Mucosa of stomach (tissue), 1 donor: ENCODE measurements around the gene SIN3B.

Source experiments
- H3K27me3 ChIP-seq: one replicate; pipeline ENCODE4 v1.7.0; 2013; ENCODE audit warnings: mild to moderate bottlenecking, low read length; ENCODE audit not compliant: control insufficient read depth, insufficient read depth
- H3K36me3 ChIP-seq: one replicate; pipeline ENCODE4 v1.7.0; 2013; ENCODE audit warnings: low read length; ENCODE audit not compliant: control insufficient read depth, insufficient read depth
- H3K4me1 ChIP-seq: one replicate; pipeline ENCODE4 v1.7.0; 2013; ENCODE audit warnings: mild to moderate bottlenecking, low read length; ENCODE audit not compliant: control insufficient read depth, insufficient read depth
- H3K4me3 ChIP-seq: one replicate; pipeline ENCODE4 v1.7.0; 2013; ENCODE audit warnings: low read length
- H3K9ac ChIP-seq: one replicate; pipeline ENCODE4 v1.7.0; 2013; ENCODE audit warnings: mild to moderate bottlenecking, low read length, moderate library complexity
- H3K9me3 ChIP-seq: one replicate; pipeline ENCODE4 v1.7.0; 2013; ENCODE audit warnings: mild to moderate bottlenecking, low read length, moderate library complexity; ENCODE audit not compliant: control insufficient read depth
- donor health status: Pancreatic carcinoma.

The SIN3B gene

GRCh38 chr19:16875584-16876555, 46.7 kb downstream of the SIN3B start:
- Histone ChIP-seq H3K9me3 (peaks cover 2% of the 10 kb centered on the region), H3K4me1 (peaks cover 16% of the 10 kb centered on the region), H3K9ac (no peak overlapping the region), H3K4me3 (no peak overlapping the region), H3K36me3 (peaks cover 14% of the 10 kb centered on the region), H3K27me3 (no peaks in the 10 kb centered on the region)

- H3K4me1 ChIP-seq, result peaks cover 10% of the 10 kb centered on the region
- H3K36me3 ChIP-seq, result peaks cover 14% of the 10 kb centered on the region
- peaks cover 13% of the 10 kb centered on the region for H3K9me3 ChIP-seq
- no peaks in the 10 kb centered on the region for H3K27me3 ChIP-seq
- H3K9ac ChIP-seq, result no peak overlapping the region
- no peak overlapping the region for H3K4me3 ChIP-seq
Observed at GRCh38 chr19:16876904-16877361, 47.7 kb downstream of the SIN3B start.

DNA sequence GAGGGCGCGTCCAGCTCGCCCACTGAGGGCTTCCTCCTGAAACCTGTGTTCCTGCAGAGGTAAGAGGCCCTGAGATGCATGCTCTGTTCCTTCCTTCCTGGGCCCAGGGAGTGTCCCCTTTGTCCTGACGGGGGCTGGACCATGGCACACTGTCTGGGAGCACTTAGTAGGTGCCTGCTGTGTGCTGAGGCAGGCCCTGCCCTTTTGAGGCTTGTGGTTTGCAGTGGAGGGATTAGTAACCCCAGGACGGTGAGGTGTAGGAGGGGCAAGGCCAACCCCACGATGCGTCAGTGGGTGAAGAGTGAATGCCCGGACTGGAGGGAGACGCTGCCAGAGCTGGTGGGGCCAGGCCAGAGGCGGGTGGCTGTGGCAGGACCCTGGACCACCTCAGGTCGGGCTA, 48.4 kb downstream of the SIN3B start:
- H3K4me3 ChIP-seq, result no peak overlapping the region
- H3K9ac ChIP-seq, result no peak overlapping the region
- peaks cover 19% of the 10 kb centered on the region for H3K9me3 ChIP-seq
- H3K36me3 ChIP-seq, result peaks cover 14% of the 10 kb centered on the region
- H3K27me3 ChIP-seq, result no peaks in the 10 kb centered on the region
- H3K4me1 ChIP-seq, result peaks cover 5% of the 10 kb centered on the region

- no peak overlapping the region for H3K4me3 ChIP-seq
- H3K36me3 ChIP-seq, result peaks cover 14% of the 10 kb centered on the region
- H3K9me3 ChIP-seq, result peaks cover 19% of the 10 kb centered on the region
- H3K27me3 ChIP-seq, result no peaks in the 10 kb centered on the region
- no peaks in the 10 kb centered on the region for H3K4me1 ChIP-seq
- no peak overlapping the region for H3K9ac ChIP-seq
Observed at GRCh38 chr19:16878181-16878965, 49.2 kb downstream of the SIN3B start.

- no peaks in the 10 kb centered on the region for H3K27me3 ChIP-seq
- H3K9ac ChIP-seq, result no peak overlapping the region
- no peak overlapping the region for H3K4me3 ChIP-seq
- H3K9me3 ChIP-seq, result peaks cover 19% of the 10 kb centered on the region
- H3K4me1 ChIP-seq, result no peaks in the 10 kb centered on the region
- H3K36me3 ChIP-seq, result peaks cover 14% of the 10 kb centered on the region
Observed at GRCh38 chr19:16880884-16881554, 51.8 kb downstream of the SIN3B start.

- H3K36me3 ChIP-seq, result peaks cover 7% of the 10 kb centered on the region
- H3K4me3 ChIP-seq, result no peak overlapping the region
- no peaks in the 10 kb centered on the region for H3K27me3 ChIP-seq
- peaks cover 19% of the 10 kb centered on the region for H3K9me3 ChIP-seq
- H3K9ac ChIP-seq, result no peak overlapping the region
- H3K4me1 ChIP-seq, result no peaks in the 10 kb centered on the region
Observed at GRCh38 chr19:16882146-16882545, 52.9 kb downstream of the SIN3B start.

DNA sequence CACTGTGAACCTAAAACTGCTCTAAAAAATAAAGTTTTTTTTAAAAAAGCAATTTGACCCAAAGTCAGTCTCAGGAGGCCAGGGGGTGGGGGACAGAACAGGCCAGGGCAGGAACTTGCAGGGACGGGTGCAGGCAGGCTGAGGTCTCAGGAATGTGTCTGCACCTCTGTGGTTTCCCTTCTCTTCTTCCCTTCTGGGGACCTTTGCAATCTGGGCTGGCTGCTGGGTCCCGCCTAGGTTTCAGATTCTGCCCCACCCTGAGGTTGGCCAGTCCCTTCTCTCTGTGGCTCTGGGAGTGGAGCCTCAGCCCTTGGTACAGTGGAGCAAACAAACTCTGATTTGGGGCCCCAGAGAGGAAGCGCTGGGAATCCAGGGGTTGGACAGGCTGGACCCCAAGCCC, 54.3 kb downstream of the SIN3B start:
- Histone ChIP-seq H3K9me3 (peaks cover 19% of the 10 kb centered on the region), H3K9ac (no peak overlapping the region), H3K27me3 (peaks cover 7% of the 10 kb centered on the region), H3K4me1 (no peaks in the 10 kb centered on the region), H3K36me3 (no peaks in the 10 kb centered on the region), H3K4me3 (no peak overlapping the region)

- Histone ChIP-seq H3K36me3 (no peaks in the 10 kb centered on the region), H3K27me3 (peaks cover 15% of the 10 kb centered on the region), H3K9ac (no peak overlapping the region), H3K4me1 (no peaks in the 10 kb centered on the region), H3K9me3 (peaks cover 19% of the 10 kb centered on the region), H3K4me3 (no peak overlapping the region)
Observed at GRCh38 chr19:16885166-16885565, 56.0 kb downstream of the SIN3B start.

DNA sequence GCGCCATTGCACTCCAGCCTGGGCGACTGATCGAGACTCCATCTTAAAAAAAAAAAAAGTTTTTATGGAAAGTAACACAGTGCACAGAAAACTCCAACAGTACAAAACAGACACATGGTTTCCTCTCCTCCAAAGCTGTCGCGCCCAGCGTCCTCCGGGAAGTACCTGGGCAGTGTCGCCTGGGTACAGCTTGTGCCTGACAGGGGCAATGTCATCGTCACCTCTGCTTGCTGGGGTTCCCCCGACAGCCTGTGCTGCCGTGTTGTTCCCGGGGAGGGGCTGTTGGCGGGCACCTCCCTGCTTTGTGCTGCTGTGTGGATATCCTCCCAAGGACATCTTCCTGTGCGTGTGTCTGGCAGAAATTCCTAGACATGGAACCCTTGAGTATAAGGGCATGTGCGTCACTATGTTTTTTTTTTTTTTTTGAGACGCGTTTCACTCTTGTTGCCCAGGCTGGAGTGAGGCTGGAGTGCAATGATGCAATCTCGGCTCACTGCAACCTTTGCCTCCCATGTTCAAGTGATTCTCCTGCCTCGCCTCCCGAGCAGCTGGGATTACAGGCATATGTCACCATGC, 57.2 kb downstream of the SIN3B start:
- no peaks in the 10 kb centered on the region for H3K4me1 ChIP-seq
- H3K9ac ChIP-seq, result no peak overlapping the region
- H3K36me3 ChIP-seq, result no peaks in the 10 kb centered on the region
- no peak overlapping the region for H3K4me3 ChIP-seq
- H3K27me3 ChIP-seq, result peaks cover 15% of the 10 kb centered on the region
- peaks cover 12% of the 10 kb centered on the region for H3K9me3 ChIP-seq

DNA sequence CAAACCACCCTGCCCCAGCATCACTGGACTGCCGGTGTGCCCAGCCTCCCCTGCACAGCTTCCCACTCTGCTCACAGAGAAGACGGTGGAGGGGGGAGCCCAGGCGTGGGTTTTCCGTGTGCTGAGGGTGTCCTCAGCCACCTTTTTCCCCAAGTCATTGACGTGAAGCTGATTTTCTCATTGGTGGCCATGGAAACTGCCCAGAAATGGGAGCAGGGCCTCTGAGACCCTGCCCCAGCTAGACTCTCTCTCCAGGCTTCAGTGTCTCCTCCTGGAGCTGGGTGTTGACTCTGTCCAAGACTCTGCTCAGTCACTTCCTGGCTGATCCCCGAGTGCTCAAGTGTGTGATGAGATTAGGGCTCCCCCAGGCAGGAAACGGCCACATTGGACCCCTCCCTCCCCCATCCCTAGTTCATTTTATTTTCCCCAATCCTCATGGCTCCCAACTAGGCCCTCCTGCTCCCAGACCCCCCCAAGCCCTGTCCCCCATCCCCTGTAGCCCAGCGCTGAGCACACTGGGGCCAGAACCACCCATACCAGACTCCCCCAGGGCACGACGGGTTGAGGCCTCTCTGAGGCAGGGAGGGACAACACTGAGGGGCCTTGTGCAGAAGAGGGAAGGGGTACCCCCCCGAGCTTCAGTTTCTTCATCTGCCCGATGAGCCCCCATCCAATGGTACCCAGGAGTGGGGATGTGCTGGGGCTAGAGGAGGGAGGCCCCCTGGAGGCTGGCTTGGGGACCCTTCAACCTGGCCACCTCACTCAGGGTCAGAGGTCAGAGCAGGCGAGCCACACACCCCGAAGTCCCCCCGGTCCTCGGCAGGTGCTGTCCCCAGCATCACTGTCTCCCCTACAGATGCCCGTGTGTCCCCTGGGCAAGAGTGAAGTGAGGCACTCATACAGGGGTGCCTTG, 58.4 kb downstream of the SIN3B start:
- Histone ChIP-seq H3K36me3 (no peaks in the 10 kb centered on the region), H3K4me1 (no peaks in the 10 kb centered on the region)

More for the DNA sequence above, 58.4 kb downstream of the SIN3B start:
- Histone ChIP-seq H3K9ac (no peak overlapping the region), H3K4me3 (no peak overlapping the region), H3K9me3 (peaks cover under 1% of the 10 kb centered on the region), H3K27me3 (peaks cover 15% of the 10 kb centered on the region)
